GM12864 (cell line): ENCODE results near the gene TMEM184B.
"Not testable (repeated sequence)": the region's sequence is repeated elsewhere in the genome, so short reads cannot be mapped to it uniquely, and the experiment has no call there.

Experiments
- DNase-seq: peaks from one replicate; pipeline ENCODE4 v3.0.0-alpha.2; 2011; ENCODE audit warnings: low read depth
- H3K4me3 ChIP-seq: 2 replicates; pipeline ENCODE4 v1.5.1; 2011; ENCODE audit warnings: mild to moderate bottlenecking, low read depth, low read length, control low read depth
- CTCF ChIP-seq: IDR thresholded peaks from 2 replicates; pipeline ENCODE4 v1.5.1; 2011; ENCODE audit warnings: low read depth, mild to moderate bottlenecking, moderate library complexity, low read length, control low read depth, inconsistent platforms; ENCODE audit errors: missing control alignments

Gene TMEM184B

GRCh38 chr22:38187413-38188212 lies 85.2 kb downstream of the TMEM184B start:
- H3K4me3 ChIP-seq, result no peak overlapping the region
- no peak for DNase-seq

GRCh38 chr22:38186429-38186828 lies 86.4 kb downstream of the TMEM184B start:
- DNase-seq, result no peak
- TF ChIP-seq CTCF, result no peak

More at GRCh38 chr22:38187413-38188212, 85.2 kb downstream of the TMEM184B start:
- no peak for TF ChIP-seq CTCF

GRCh38 chr22:38184788-38185187 lies 88.0 kb downstream of the TMEM184B start:
- no peak for DNase-seq
- no peak for TF ChIP-seq CTCF
- H3K4me3 ChIP-seq, result no peak overlapping the region

More at GRCh38 chr22:38186429-38186828, 86.4 kb downstream of the TMEM184B start:
- H3K4me3 ChIP-seq, result no peak overlapping the region

- TF ChIP-seq CTCF, result no peak
- DNase-seq, result peak; percentile 95
Observed at GRCh38 chr22:38181453-38182200, 91.2 kb downstream of the TMEM184B start, which contains the start of gene PLA2G6. Gene PLA2G6, minus strand, starts transcription at chr22:38181830. Its CDS starts 12,404 bp downstream, at chr22:38169426.

GRCh38 chr22:38180841-38181452 lies 91.9 kb downstream of the TMEM184B start:
- DNase-seq, result no peak
- TF ChIP-seq CTCF, result peak; percentile 15
- H3K4me3 ChIP-seq, result peak overlapping the region; percentile 72

More at GRCh38 chr22:38181453-38182200, 91.2 kb downstream of the TMEM184B start, which contains the start of gene PLA2G6:
- peak within 1 kb of the TSS; percentile 72 for H3K4me3 ChIP-seq

- not testable (repeated sequence) for DNase-seq, H3K4me3 ChIP-seq
Observed at GRCh38 chr22:38178605-38178937, 94.2 kb downstream of the TMEM184B start.
